IMR-90 (cell line): ENCODE measurements around the gene HAGHL.

Source experiments
- BHLHE40 ChIP-seq: fragments of 150-350 bp; IDR thresholded peaks from 2 replicates; pipeline ENCODE4 v1.6.1; 2016; ENCODE audit warnings: mild to moderate bottlenecking, low read depth, low read length
- CEBPB ChIP-seq: IDR thresholded peaks from 2 replicates; pipeline ENCODE4 v1.6.1; 2012; ENCODE audit warnings: low read depth, low read length, improper control_type of control experiment
- CHD1 ChIP-seq: IDR thresholded peaks from 2 replicates; pipeline ENCODE4 v1.6.1; 2012; ENCODE audit warnings: low read depth, low read length, improper control_type of control experiment
- CTCF ChIP-seq: conservative IDR thresholded peaks from 2 replicates; pipeline ENCODE4 v1.5.1; 2012; ENCODE audit warnings: mild to moderate bottlenecking, low read depth, low read length, improper control_type of control experiment
- ELK1 ChIP-seq: fragments of 150-350 bp; IDR thresholded peaks from 2 replicates; pipeline ENCODE4 v1.6.1; 2016; ENCODE audit warnings: low read depth, mild to moderate bottlenecking, low read length, moderate library complexity, borderline replicate concordance
- MAFK ChIP-seq: IDR thresholded peaks from 2 replicates; pipeline ENCODE4 v1.6.1; 2012; ENCODE audit warnings: low read depth, low read length, improper control_type of control experiment
- MAZ ChIP-seq: IDR thresholded peaks from 2 replicates; pipeline ENCODE4 v1.6.1; 2012; ENCODE audit warnings: low read depth, mild to moderate bottlenecking, low read length, improper control_type of control experiment, moderate library complexity, borderline replicate concordance
- MXI1 ChIP-seq: IDR thresholded peaks from 2 replicates; pipeline ENCODE4 v1.6.1; 2012; ENCODE audit warnings: low read depth, mild to moderate bottlenecking, low read length, moderate library complexity, borderline replicate concordance
- NFE2L2 ChIP-seq: fragments of 150-350 bp; IDR thresholded peaks from 2 replicates; pipeline ENCODE4 v1.6.1; 2016; ENCODE audit warnings: low read depth, mild to moderate bottlenecking, low read length
- POLR2A ChIP-seq: IDR thresholded peaks from 2 replicates; pipeline ENCODE4 v1.6.1; 2012; ENCODE audit warnings: mild to moderate bottlenecking, low read depth, low read length
- RAD21 ChIP-seq: IDR thresholded peaks from 2 replicates; pipeline ENCODE4 v1.6.1; 2012; ENCODE audit warnings: low read length, improper control_type of control experiment
- RCOR1 ChIP-seq: IDR thresholded peaks from 2 replicates; pipeline ENCODE4 v1.6.1; 2012; ENCODE audit warnings: mild to moderate bottlenecking, low read length, improper control_type of control experiment; ENCODE audit not compliant: insufficient replicate concordance
- SMC3 ChIP-seq: fragments of 150-350 bp; IDR thresholded peaks from 2 replicates; pipeline ENCODE4 v1.6.1; 2016; ENCODE audit warnings: low read depth, mild to moderate bottlenecking, antibody characterized with exemption, low read length, moderate library complexity
- USF2 ChIP-seq: fragments of 150-350 bp; IDR thresholded peaks from 2 replicates; pipeline ENCODE4 v1.6.1; 2017; ENCODE audit warnings: mild to moderate bottlenecking, antibody characterized with exemption, low read length, low read depth

- no peak for TF ChIP-seq CTCF
- TF ChIP-seq RAD21 = no peak
- no peak for TF ChIP-seq POLR2A
- no peak for TF ChIP-seq RCOR1
- TF ChIP-seq ELK1 = no peak
- no peak for TF ChIP-seq CEBPB
- no peak for TF ChIP-seq USF2
- no peak for TF ChIP-seq CHD1
- TF ChIP-seq NFE2L2 = no peak
- TF ChIP-seq MAZ = no peak
- TF ChIP-seq MXI1 = no peak
- no peak for TF ChIP-seq BHLHE40
- TF ChIP-seq SMC3 = no peak
- no peak for TF ChIP-seq MAFK
These were observed 13.5 kb downstream of the HAGHL start for GRCh38 chr16:740459-740763.
